Stimulated activated CD8-positive, alpha-beta memory T cell treated with anti-CD3 and anti-CD28 coated beads, Interleukin-4, amount 100 ng/mL, for 4 hours (primary cell): ENCODE results near the gene ACACB.

Experiments used
- DNase-seq, 2 donors: peaks; one replicate each; pipeline ENCODE4 v3.0.0-alpha.2; 2020; ENCODE audit warnings: low read depth in 2 of 2, low spot score in 1 of 2

Gene ACACB

DNA sequence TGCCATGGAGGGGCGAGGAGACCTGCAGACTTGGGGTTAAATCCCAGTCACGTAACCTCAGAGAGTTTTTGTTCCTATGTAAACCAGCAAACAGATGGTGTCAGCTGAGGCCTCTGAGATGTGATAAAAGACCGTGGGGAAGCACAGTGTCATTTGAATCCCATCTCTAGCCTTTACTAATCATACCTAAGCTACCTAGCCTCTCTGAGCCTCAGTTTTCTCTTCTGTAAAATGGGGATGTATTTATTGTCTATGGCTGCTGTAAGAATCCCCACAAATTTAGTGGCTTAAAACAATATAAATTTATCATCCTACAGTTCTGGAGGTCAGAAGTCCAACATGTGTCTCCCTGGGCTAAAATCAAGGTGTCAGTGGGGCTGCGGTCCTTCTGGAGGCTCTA, 158.8 kb downstream of the ACACB start:
- DNase-seq = no peak

DNA sequence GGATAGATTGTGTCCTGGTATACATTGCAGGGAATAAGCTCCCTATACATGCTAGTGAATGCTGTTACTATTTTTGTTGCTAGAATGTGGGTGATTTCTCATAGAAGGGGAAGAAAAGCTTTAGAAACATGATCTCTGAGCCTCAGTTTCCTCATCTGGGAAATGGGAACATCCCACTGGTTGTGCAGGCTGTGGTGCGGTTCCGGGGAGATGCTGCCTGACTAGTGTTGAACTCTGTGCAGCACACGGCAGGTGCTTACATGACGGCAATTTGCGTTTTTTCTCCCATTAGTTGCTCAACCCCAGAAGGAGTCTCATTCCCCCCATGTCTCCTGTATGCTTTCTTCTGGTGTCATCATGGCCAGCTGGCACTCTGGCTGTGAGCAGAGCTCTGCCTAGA, 159.8 kb downstream of the ACACB start:
- no peak for DNase-seq

DNA sequence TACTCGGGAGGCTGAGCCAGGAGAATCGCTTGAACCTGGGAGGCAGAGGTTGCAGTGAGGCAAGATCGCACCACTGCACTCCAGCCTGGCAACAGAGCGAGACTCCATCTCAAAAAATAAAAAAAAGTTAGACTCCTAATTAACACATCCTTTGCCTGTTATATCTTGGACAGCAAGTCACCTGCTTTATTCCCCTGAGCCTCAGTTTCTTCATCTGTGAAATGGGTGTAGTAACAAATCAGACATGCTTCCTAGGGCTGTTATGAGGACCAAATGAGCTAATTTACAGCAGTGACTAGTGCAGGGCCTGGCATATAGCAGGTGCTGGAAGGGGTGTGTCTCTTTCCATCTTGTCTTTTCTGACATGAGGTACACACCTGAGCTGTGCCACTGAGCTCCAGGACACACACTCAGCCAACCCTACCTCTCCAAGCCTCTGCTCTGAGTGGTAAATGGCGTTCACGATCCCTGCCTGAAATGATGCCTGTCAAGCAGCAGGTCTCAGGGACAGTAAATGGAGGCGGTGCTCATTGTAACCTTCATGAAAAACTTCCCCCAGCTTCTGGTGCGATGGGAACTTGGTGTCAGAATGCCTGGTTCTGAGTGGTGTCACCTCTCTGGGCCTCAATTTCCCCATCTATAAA, 161.0 kb downstream of the ACACB start:
- DNase-seq = no peak

DNA sequence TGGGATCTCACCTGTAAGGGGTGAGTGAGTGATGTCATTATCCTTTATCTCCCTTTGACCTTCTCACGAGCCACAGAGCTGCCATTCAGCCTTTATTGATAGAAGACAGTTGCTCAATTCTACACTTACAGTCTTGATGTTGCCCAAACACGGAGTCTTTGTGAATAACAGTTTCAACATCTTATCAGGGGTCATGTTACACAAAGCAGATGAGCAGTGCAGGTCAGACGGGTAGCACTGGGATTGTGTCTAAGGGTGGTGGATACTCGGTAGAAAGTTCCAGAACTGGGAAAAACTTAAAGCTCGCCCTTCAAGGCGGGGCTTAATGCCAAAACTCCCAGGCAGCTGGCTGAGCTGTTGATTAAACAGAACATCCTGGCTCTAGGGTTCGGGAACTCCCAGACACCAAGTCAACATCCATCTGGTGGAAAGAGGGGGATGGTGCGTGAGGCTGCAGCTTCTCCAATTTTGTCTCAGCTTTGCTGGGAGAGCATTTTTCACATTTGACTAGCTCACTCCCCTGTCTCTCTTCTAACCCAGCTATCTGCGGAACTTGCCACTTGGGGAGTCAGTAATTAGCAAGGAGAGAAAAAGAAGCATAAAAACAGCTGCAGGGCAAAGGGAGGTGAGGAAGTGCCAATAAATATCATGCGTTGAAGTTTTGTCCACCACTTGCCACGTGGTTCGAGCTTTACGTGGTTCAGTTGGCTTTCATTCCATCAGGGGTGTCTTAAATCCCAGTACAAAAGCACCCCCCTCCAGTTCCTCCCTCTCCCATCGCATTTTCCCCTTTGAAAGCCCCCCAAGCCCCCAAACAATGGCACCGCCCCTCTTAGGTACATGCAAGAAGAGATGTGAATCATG, 161.7 kb downstream of the ACACB start:
- DNase-seq = no peak

DNA sequence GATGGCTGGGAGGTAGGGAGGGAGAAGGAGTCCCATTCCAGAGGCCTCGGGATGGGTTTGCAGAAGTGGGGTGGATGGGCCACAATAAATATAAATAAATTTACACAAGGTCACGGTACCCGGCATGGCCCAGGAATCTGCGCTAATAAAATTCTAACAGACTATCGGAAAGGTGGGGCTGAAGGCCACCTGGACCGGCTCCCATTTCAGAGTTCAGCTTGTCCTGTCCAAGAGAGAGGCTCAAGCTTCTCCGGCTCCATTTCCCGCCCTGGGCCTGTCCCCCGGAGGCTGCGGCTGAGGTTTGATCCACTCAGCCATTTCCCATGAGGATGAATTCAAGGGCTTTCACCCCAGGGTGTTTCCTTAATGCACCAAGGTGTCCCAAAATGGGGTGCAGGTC, 162.5 kb downstream of the ACACB start:
- no peak for DNase-seq

DNA sequence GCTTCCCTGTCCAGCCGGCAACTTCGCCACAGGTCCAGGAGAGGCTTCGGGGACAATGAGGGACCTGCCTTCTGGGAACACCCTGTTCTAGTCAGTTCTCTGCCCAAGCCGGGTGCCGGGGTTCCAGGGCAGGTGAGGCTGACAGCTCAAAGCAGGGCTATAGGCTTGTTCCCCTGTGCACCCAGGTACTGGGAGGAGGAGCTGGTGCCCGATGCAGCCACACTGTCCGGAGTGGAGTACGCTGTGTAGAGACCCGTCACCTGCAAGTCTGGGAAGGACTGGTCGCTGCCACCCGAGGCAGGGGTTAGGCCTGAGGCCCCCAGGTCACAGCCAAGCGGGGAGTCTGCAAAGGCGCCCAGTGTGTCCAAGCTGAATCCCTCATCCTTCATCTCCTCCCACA, 163.1 kb downstream of the ACACB start:
- no peak for DNase-seq

DNA sequence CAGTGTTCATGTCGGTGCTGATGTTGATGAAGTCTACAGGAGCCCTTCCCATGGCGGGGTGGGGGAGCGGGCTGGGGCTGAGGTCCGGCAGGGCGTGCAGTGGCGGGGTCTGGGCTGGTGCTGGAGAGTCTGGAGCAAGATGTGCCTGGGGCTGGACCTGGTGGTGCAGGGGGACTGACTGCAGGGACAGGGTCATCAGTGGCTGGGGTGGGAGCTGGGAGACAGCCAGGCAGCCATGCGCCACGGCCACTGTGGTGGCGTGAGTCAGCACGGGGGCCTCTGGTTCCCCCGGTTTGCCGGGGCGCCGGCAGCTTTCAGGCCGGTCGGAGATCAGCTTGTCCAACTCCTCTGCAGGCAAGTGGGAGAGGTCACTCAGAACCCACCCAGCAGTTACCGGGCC, 165.1 kb downstream of the ACACB start:
- no peak for DNase-seq

DNA sequence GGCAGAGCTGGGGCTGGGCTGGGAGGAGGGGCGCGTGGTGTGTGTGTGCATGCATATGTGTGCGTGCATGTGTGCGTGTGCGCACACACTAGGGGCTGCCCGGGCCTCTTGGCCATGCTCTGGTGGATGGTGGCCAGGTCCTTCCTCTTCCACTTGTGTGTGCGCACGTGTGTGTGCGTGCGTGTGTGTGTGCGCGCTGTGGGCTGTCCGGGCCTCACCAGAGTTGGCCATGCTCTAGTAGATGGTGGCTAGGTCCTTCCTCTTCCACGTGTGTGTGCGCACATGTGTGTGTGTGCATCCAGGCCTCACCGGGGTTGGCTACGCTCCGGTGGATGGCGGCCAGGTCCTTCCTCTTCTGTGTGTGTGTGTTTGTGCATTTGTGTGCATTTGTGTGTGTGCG, 168.0 kb downstream of the ACACB start:
- DNase-seq = no peak

DNA sequence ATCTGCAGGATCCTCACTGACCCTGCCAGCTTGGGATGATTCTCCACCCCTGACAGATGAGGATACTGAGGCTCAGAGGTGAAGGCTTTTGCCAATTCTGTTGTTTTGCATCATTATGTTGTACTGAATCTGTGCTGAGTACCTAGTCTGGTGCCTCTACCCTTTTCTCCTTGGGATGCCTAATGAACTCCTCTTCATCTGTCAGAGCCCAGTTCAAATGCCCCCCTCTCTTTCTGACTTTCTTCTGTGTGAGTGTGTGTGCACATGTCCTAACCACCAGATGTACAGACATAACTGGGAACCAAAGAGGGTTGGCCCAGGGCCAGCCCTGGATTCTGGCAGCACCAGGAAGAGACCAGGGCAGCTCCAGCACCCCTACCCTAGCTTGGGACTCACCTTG, 169.9 kb downstream of the ACACB start:
- no peak for DNase-seq

DNA sequence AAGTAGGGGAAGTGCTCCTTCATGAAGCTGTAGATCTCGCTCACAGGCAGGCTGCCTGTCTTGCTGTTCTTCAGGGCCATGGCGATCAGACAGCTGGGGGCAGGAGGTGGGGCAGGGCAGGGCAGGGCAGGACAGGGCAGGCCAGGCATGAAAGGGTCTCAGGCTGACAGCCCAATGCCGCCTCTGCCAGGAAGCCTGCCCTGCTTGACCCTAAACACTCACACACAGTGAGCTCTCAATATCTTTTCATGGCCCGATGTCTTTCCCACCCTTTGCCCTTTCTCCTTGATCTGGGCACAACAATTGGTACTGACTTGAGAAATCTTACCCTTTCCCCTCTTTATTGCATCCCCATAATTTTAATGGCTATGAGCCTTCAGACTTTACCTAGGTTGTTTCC, 170.3 kb downstream of the ACACB start:
- no peak for DNase-seq

DNA sequence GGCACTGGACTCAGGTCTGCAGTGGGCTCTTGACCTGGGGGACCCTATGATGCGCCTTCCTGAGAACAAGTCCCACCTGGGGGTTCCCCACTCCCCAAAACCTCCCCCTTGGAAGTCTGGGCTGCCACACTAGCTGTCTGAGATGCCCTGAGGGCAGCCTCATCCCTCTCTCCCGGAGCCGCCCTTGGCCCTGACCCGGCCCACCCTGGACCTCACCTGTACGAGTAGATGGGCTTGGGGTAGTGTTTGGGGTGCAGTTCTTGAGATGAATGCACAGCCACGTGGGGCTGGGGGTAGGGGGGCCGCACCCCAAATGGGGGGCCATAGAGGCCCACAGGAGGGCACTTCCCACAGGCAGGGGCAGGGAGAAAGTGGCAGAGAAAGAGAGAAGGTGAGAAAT, 170.8 kb downstream of the ACACB start:
- no peak for DNase-seq

DNA sequence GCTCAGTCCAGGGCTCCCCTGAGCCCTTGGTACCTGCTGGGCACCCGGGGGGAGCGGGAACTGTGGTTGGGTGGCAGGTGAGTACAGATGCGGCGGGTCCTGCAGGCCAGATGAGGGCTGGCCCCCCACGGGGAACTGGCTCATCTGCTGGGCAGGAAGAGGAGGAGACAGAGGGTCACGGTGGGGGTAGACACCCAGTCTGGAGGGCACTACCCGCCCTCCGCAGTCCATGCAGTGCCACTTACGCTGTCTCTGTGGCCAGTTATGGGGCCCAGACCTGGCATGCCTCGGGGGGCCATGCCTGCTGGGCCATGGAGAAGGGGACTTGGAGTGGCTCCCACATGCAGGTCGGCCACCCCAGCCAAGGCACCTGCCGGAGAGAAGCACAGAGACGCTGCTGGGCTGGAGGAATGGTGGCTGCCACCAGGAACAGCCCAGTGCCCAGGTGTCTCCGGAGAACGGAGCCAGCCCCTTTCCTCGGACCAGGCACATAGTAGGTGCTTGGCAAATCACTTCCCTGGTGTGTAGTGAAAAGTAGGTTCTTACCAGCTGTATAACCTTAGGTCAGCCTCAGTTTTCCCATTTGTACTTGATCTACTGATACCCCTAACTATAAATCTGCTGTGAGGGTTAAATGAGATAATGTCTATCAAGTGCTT, 171.6 kb downstream of the ACACB start:
- DNase-seq = no peak

DNA sequence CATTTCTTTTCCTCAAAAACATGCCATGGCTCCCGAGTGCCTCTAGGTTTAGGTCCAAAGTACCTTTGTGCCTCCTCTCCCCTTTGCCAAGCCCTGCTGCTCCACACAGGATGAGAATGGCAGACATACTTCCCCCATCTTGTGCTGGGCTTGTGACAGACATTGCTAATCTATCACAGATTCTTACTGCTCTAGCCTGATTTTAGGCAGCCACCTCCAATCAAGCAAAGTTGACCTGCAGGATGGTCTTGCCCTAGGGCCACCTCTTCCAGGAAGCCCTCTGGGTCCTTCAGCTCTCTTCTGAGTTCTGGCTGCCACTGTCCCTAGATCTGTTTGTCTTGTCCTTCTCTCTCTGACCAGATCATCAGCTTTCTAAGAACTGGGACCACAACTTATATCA, 172.2 kb downstream of the ACACB start:
- DNase-seq = no peak

DNA sequence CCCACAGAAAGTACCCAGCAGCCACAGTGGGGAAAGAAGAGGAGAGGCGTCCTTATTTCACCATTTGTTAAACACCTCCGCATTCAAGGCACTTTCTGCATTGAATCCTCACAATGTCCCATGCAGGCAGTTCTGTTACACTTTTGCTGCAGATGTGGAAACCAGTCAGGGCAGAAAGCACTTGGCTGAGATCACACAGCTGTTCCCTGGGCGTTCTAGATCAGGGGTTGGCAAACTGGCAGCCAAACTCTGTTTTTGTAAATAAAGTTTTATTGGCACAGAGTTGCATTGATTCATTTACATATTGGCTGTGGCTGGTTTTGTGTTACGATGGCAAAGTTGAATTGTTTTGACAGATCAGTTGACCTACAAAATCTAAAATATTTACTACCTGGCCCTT, 172.6 kb downstream of the ACACB start:
- no peak for DNase-seq

DNA sequence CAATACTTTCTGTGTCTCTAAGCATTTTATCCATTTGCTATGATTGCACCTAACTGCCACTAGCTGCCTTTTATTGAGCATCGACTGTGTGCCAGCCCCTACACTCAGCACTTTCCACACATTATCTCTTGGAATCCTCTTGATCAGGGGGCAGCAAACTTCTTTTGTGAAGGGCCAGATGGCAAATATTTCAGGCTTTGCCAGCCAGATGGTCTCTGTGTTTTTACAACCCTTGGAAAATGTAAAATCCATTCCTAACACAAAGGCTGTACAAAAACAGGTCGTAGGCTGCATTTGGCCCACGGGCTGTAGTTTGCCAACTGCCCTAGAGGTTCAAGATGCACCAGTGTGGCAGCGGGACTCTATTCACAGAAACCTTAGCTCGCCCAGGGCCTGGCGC, 173.2 kb downstream of the ACACB start:
- DNase-seq = no peak

DNA sequence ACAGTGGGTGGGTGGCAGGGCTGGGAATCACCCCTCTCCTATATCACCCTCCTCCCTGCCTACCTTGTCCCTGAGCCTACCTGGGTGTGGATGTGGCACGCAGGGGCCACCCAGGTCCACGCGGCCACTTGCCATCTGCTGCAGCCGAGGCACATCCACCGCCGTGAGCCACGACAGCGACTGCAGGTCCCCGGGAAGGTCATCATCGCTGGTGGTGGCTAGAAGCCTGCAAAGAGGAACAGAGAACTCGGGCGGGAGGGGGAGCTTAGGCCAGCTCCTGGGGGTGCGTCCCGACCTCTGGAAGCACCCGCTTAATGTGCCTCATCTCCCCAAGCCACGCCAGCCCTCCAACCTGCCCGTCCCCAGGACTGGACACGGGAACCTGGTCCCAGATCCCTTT, 173.7 kb downstream of the ACACB start:
- no peak for DNase-seq

DNA sequence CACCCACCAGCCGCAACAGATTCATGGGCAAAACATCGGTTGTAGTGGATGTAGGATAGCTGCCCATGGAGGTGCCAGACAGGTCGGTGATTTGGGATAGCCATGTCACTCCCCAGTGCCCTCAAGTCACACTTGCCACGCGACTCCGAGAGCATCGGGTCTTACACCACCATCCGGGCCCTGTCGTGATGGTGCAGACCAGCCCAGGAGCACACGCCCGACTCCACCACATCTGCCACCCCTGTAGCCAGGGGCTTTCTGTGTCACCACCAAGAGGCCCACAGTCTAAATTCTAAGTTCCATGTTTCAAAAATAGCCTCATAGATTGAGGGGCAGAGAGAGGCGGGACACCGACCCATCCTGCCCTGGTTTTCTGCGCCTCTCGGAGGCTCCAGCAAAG, 174.7 kb downstream of the ACACB start:
- no peak for DNase-seq

DNA sequence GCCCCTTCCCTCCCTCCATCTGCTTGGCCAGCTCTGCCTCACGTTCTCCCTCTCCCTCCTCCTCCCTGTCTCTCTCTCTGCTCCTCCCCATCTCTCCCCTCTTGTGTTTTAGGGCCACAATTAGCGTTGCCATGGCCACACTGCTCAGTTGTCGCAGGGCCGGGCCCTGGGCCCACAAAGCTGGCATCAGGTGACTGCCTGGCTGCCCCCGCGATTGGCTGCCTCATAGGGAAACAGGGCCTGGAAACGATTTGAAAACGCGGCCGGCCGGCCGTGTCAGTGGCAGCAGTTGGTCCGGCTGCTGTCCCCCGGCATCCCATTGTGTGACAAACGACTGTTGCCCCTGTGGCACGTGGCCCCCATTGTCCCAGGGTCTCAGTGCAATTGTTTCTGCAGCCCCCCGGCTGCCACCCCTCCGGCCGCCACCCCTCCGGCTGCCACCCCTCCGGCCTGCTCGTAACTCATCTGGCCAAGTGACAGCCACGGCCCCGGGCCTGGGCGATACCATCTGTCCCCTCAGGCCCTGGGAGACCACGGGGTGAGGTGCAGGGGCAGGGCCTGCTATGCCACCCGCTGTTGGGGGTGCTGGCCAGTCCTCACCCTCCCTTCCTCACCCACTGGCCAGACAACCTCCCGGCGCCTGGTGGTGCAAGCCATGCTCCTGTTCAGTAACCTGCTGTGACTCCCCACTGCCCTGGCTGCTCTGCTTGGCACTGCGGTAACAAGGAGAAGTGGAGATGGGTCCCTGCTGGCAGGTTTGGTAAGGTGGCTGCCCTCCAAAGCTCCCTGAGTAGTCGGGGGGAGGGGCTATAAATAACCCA, 175.3 kb downstream of the ACACB start:
- no peak for DNase-seq

DNA sequence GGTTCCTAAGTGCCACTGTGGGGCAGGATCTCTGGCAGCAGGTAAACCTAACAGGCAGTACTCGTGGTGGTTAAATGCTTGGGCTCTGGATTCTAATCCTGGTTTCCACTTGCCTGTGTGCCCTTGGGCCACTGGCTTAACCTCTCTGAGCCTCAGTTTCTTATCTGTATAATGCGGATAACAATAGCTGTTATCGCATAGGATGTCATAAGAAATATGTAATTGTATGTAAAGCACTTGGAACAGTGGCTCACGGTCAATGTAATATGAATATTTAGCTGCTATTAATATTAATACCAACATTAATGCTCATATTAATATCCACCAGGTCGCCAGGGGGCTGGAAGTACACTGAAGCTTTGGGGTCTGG, 175.9 kb downstream of the ACACB start:
- no peak for DNase-seq

DNA sequence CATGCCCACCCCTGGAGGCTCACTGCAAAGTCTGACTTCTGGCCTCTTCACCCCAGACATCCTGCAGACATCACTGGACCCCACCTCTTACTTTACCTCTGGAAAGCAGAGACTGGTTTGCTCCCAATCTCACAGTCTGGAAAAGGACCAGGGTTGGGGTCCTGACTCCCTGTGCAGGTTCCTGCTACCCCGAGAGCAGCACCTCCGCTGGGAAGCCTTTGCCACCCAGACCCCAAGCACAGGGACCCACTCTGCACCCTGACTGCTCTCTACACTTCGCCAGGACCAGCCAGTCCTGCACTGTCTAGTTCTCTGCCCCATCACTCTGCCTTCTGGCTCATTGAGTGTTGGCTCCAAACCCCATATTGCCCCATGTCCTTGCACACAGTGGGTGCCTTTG, 176.7 kb downstream of the ACACB start:
- DNase-seq = no peak

DNA sequence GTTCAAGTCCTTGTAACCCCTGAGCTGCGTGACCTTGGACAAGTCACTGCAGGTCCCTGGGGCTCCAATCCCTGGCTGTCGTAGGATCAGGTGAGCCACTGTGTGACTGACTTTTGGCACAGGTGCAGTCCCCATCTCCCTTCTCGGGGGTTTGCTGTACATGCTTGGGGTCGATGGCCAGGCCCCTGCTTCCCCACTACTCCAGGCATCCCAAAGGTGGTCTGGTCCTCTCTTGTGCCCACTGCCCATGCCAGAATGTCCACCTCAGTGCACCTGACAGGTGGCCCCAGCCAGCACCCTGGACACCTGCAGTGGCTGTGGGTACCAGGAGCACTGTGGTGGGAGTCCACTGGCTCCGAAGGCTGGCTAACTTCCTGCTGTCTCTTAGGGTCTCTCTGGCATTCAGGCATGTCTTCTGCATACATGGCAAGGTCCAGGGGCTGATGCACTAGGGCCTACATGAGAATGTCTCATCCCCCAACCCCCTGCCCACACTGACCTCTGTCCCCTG, 178.0 kb downstream of the ACACB start:
- no peak for DNase-seq
